ENCODE results near the gene CHIC2.

DNA sequence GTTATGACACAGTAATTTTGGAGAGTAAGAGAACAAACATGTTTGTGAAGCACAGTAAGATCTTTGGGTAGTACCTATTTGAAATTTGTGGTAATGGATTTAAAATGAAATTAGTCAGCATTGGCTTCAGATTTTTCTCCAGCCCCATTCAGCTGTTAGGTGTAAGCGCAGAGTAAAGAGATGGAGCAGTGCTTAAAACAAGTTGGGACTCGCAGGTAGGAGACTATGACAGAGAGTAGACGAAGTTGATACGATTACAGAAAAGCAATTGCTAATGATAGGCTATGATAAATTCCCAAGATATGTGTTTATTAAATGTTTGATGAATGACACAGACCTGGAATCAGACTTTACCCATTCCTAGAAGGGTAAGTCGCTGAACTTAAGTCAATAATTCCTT is 72.6 kb downstream of the CHIC2 start:
- TF ChIP-seq, protein P1, sequence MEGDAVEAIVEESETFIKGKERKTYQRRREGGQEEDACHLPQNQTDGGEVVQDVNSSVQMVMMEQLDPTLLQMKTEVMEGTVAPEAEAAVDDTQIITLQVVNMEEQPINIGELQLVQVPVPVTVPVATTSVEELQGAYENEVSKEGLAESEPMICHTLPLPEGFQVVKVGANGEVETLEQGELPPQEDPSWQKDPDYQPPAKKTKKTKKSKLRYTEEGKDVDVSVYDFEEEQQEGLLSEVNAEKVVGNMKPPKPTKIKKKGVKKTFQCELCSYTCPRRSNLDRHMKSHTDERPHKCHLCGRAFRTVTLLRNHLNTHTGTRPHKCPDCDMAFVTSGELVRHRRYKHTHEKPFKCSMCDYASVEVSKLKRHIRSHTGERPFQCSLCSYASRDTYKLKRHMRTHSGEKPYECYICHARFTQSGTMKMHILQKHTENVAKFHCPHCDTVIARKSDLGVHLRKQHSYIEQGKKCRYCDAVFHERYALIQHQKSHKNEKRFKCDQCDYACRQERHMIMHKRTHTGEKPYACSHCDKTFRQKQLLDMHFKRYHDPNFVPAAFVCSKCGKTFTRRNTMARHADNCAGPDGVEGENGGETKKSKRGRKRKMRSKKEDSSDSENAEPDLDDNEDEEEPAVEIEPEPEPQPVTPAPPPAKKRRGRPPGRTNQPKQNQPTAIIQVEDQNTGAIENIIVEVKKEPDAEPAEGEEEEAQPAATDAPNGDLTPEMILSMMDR (IDR thresholded peaks at IDR 0.05; ENCODE audit: low read length): no peak
- TF ChIP-seq EZH2 (optimal IDR thresholded peaks at IDR 0.05; ENCODE audit: low read depth, low read length): no peak
- TF ChIP-seq EZH2phosphoT487 (IDR thresholded peaks at IDR 0.05; ENCODE audit: low read length): no peak

Measured in MM.1S (cell line).